ENCODE data around the gene SAFB2. TPM values are rescaled to one million over a fixed set of nuclear protein-coding genes. Genes with fewer than 3 reads are reported as not detected.

Gene SAFB2
- total and polyA plus RNA-seq, 2 donors (not counting 1 experiment from before 2014, with no cell fraction given), result 76.5 to 242 TPM

- POLR2A ChIA-PET, result interaction anchor here (0.6 kb wide), 1 partner anchor 714 kb away, joined by 4 read pairs; no protein-coding TSS in a partner anchor
- TF ChIP-seq EZH2 (IDR thresholded peaks at IDR 0.05; ENCODE audit: borderline replicate concordance, insufficient read depth, low read depth, low read length, poor library complexity, severe bottlenecking), result no peak
- TF ChIP-seq, protein P1, sequence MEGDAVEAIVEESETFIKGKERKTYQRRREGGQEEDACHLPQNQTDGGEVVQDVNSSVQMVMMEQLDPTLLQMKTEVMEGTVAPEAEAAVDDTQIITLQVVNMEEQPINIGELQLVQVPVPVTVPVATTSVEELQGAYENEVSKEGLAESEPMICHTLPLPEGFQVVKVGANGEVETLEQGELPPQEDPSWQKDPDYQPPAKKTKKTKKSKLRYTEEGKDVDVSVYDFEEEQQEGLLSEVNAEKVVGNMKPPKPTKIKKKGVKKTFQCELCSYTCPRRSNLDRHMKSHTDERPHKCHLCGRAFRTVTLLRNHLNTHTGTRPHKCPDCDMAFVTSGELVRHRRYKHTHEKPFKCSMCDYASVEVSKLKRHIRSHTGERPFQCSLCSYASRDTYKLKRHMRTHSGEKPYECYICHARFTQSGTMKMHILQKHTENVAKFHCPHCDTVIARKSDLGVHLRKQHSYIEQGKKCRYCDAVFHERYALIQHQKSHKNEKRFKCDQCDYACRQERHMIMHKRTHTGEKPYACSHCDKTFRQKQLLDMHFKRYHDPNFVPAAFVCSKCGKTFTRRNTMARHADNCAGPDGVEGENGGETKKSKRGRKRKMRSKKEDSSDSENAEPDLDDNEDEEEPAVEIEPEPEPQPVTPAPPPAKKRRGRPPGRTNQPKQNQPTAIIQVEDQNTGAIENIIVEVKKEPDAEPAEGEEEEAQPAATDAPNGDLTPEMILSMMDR (IDR thresholded peaks at IDR 0.05), result no peak
Measured at GRCh38 chr19:5585461-5586299, 36.9 kb downstream of the SAFB2 start.

GRCh38 chr19:5580161-5580571, 42.4 kb downstream of the SAFB2 start:
- Mint-ChIP-seq H3K4me3 (no peak overlapping the region), H3K4me1 (peaks cover 8% of the 10 kb centered on the region), H3K27ac (no peak overlapping the region), H3K27me3 (no peaks in the 10 kb centered on the region), H3K9me3 (ENCODE audit: insufficient read depth) (no peaks in the 10 kb centered on the region)
- Histone ChIP-seq H3K9me3 (ENCODE audit: control extremely low read depth in 1 of 3, control insufficient read depth in 2 of 3, insufficient read depth in 1 of 3, low read length in 2 of 3) (no peaks in the 10 kb centered on the region), H3K79me2 (ENCODE audit: control insufficient read depth, insufficient read depth, low read length) (no peaks in the 10 kb centered on the region), H3K4me1 (ENCODE audit: control insufficient read depth in 2 of 2, insufficient read depth in 2 of 2, low read length in 2 of 2) (peaks cover 0 to 7% of the 10 kb centered on the region in 2 donors), H4K20me1 (ENCODE audit: control insufficient read depth, insufficient read depth, low read length, poor library complexity, severe bottlenecking) (peaks cover 2% of the 10 kb centered on the region), H3K9ac (ENCODE audit: low read length) (no peak overlapping the region), H3K4me3 (ENCODE audit: control extremely low read depth in 1 of 5, extremely low read depth in 1 of 5, insufficient read depth in 1 of 5, low read depth in 2 of 5, low read length in 4 of 5) (no peak overlapping the region), H2AFZ (ENCODE audit: insufficient read depth, low read depth, low read length, poor library complexity, severe bottlenecking) (no peak overlapping the region), H3K27me3 (replicated peaks in 1 of 4; ENCODE audit: control extremely low read depth in 1 of 4, control insufficient read depth in 3 of 4, insufficient read depth in 4 of 4, low read length in 3 of 4) (peaks cover 0 to 3% (median 0%) of the 10 kb centered on the region in 4 experiments), H3K27ac (ENCODE audit: low read length in 2 of 2) (no peak overlapping the region), H3K36me3 (replicated peaks in 1 of 2; ENCODE audit: control extremely low read depth in 1 of 2, control insufficient read depth in 1 of 2, extremely low read depth in 1 of 2, insufficient read depth in 2 of 2, low read length in 1 of 2) (peaks cover 0 to 9% of the 10 kb centered on the region in 2 experiments), H3K4me2 (replicated peaks; ENCODE audit: low read depth, low read length, poor library complexity, severe bottlenecking) (no peak overlapping the region)
- no peak for ATAC-seq (ENCODE audit: low read depth)
- 58% methylated on average over 12 of the region's 12 CpGs for WGBS (ENCODE audit: insufficient coverage)
- intact Hi-C loops (cut with micrococcal nuclease), result no loop called here
- no peak for DNase-seq
- POLR2A ChIA-PET, result no interaction called here
- CTCF ChIA-PET, result interaction anchor here (0.6 to 1.7 kb wide), 3 partner anchors 19 to 534 kb away, joined by 3 to 4 read pairs (median 3); no protein-coding TSS in a partner anchor
- TF ChIP-seq, protein P1 (IDR thresholded peaks at IDR 0.05), result no peak
- TF ChIP-seq EZH2 (IDR thresholded peaks at IDR 0.05; ENCODE audit: borderline replicate concordance, insufficient read depth, low read depth, low read length, poor library complexity, severe bottlenecking), result no peak

More at GRCh38 chr19:5585461-5586299, 36.9 kb downstream of the SAFB2 start:
- 31% methylated on average over 24 of the region's 29 CpGs for WGBS (ENCODE audit: insufficient coverage)
- no peaks in the 10 kb centered on the region for H3K27me3 Mint-ChIP-seq
- Histone ChIP-seq H3K36me3 (replicated peaks in 1 of 2; ENCODE audit: control extremely low read depth in 1 of 2, control insufficient read depth in 1 of 2, extremely low read depth in 1 of 2, insufficient read depth in 2 of 2, low read length in 1 of 2) (peaks cover 0 to 53% of the 10 kb centered on the region in 2 experiments), H3K27ac (ENCODE audit: low read length in 2 of 2) (peak overlapping the region in 1 of 2 donors; percentile 30), H3K4me2 (replicated peaks; ENCODE audit: low read depth, low read length, poor library complexity, severe bottlenecking) (peak overlapping the region; percentile 34), H3K9ac (ENCODE audit: low read length) (no peak overlapping the region), H3K4me1 (ENCODE audit: control insufficient read depth in 2 of 2, insufficient read depth in 2 of 2, low read length in 2 of 2) (peaks cover 10 to 13% of the 10 kb centered on the region in 2 donors), H3K9me3 (ENCODE audit: control extremely low read depth in 1 of 3, control insufficient read depth in 2 of 3, insufficient read depth in 1 of 3, low read length in 2 of 3) (no peaks in the 10 kb centered on the region), H3K4me3 (ENCODE audit: control extremely low read depth in 1 of 5, extremely low read depth in 1 of 5, insufficient read depth in 1 of 5, low read depth in 2 of 5, low read length in 4 of 5) (no peak overlapping the region), H4K20me1 (ENCODE audit: control insufficient read depth, insufficient read depth, low read length, poor library complexity, severe bottlenecking) (peaks cover 55% of the 10 kb centered on the region), H2AFZ (ENCODE audit: insufficient read depth, low read depth, low read length, poor library complexity, severe bottlenecking) (no peak overlapping the region), H3K79me2 (ENCODE audit: control insufficient read depth, insufficient read depth, low read length) (peaks cover 6% of the 10 kb centered on the region), H3K27me3 (replicated peaks in 1 of 4; ENCODE audit: control extremely low read depth in 1 of 4, control insufficient read depth in 3 of 4, insufficient read depth in 4 of 4, low read length in 3 of 4) (no peaks in the 10 kb centered on the region)
- DNase-seq (peak; percentile 42), ATAC-seq (ENCODE audit: low read depth) (peak; percentile 41)
- CTCF ChIA-PET, result no interaction called here
- H3K4me1 Mint-ChIP-seq, result peaks cover 10% of the 10 kb centered on the region
- intact Hi-C loops (cut with micrococcal nuclease), result no loop called here
- H3K4me3 Mint-ChIP-seq, result peak overlapping the region; percentile 2
- peak overlapping the region; percentile 26 for H3K27ac Mint-ChIP-seq
- no peaks in the 10 kb centered on the region for H3K9me3 Mint-ChIP-seq (ENCODE audit: insufficient read depth)

Measured in B cell (primary cell).